Activated CD8-positive, alpha-beta T cell treated with anti-CD3 and anti-CD28 coated beads for 36 hours (primary cell): ENCODE measurements around the gene FHAD1. TPM values are rescaled to one million over a fixed set of nuclear protein-coding genes. Genes with fewer than 3 reads are reported as not detected.
A peak's percentile ranks its signal among the peaks of the same experiment; 100 is the strongest.

ENCODE experiments used
- ATAC-seq: fragments of 200-7000 bp; cut with Tn5 transposase; one replicate; pipeline ENCODE4 v1.10.0; 2021; ENCODE audit warnings: mild to moderate bottlenecking, moderate library complexity
- CTCF ChIA-PET: fragments of 350-600 bp; sonication (Branson Sonifier 250); formaldehyde crosslinking; loops from one replicate; lab custom pipeline; 2021; ENCODE audit warnings: antibody characterized with exemption; lab: Charles Lee
- POLR2A ChIA-PET: fragments of 350-600 bp; sonication (Branson Sonifier 250); formaldehyde crosslinking; loops from one replicate; lab custom pipeline; 2021; ENCODE audit warnings: antibody characterized with exemption; lab: Charles Lee
- DNase-seq: peaks from one replicate; pipeline ENCODE4 v3.0.0-alpha.2; 2020
- H3K27ac Mint-ChIP-seq: one replicate; pipeline ENCODE4 v1.8.0; 2021; ENCODE audit warnings: mild to moderate bottlenecking, mixed read lengths
- H3K27me3 Mint-ChIP-seq: one replicate; pipeline ENCODE4 v1.8.0; 2021; ENCODE audit warnings: mixed read lengths
- H3K36me3 Mint-ChIP-seq: one replicate; pipeline ENCODE4 v1.8.0; 2021; ENCODE audit warnings: low read depth, mixed read lengths
- H3K4me1 Mint-ChIP-seq: one replicate; pipeline ENCODE4 v1.8.0; 2021; ENCODE audit warnings: low read depth, mixed read lengths
- H3K4me3 Mint-ChIP-seq: one replicate; pipeline ENCODE4 v1.8.0; 2021; ENCODE audit warnings: mild to moderate bottlenecking, moderate library complexity, mixed read lengths
- H3K9me3 Mint-ChIP-seq: one replicate; pipeline ENCODE4 v1.8.0; 2021; ENCODE audit warnings: mixed read lengths
- intact Hi-C: fragments of 100-400 bp; cut with micrococcal nuclease; formaldehyde crosslinking; loops from one replicate; pipeline ENCODE4 v1.10.0; 2022
- total RNA-seq, 2 experiments: library from RNA; stranded (reverse); gene quantifications; one replicate each; pipeline ENCODE4 v1.2.3, GENCODE V29; 2021
- TF ChIP-seq, protein P1 (sequence below): fragments of 200-600 bp; IDR thresholded peaks from one replicate; pipeline ENCODE4 v1.8.0; 2022; ENCODE audit warnings: antibody characterized with exemption, mild to moderate bottlenecking

Gene FHAD1
- total RNA-seq, 2 experiments from 2014 or later, result 0.07 to 0.16 TPM

DNA sequence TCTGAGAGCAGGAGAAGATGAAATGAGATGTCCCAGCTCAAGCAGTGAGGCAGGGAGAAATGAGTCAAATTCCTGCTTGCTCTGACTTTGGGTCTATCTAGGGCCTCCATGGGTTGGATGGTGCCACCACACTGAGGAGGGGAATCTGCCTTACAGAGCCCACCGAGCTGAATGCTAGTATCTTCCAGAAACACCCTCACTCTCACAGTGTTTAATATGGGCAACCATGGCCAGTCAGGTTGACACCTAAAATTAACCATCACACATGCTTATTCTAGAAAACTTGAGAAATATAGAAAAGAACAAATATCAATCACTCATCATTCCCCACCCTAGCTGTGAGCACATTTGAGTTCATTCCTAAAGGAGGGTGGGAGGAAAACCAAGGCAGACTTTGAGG lies 29.4 kb upstream of the FHAD1 start:
- Mint-ChIP-seq H3K36me3 (no peaks in the 10 kb centered on the region), H3K27me3 (peaks cover 14% of the 10 kb centered on the region), H3K9me3 (no peaks in the 10 kb centered on the region), H3K4me1 (peaks cover 5% of the 10 kb centered on the region), H3K27ac (no peak overlapping the region), H3K4me3 (no peak overlapping the region)
- DNase-seq (no peak), ATAC-seq (no peak)
- ChIA-PET POLR2A (no interaction called here), CTCF (interaction anchor here (1.1 kb wide), 1 partner anchor 54 kb away, joined by 5 read pairs; no protein-coding TSS in a partner anchor)
- intact Hi-C loops, result no loop called here
- TF ChIP-seq, protein P1, sequence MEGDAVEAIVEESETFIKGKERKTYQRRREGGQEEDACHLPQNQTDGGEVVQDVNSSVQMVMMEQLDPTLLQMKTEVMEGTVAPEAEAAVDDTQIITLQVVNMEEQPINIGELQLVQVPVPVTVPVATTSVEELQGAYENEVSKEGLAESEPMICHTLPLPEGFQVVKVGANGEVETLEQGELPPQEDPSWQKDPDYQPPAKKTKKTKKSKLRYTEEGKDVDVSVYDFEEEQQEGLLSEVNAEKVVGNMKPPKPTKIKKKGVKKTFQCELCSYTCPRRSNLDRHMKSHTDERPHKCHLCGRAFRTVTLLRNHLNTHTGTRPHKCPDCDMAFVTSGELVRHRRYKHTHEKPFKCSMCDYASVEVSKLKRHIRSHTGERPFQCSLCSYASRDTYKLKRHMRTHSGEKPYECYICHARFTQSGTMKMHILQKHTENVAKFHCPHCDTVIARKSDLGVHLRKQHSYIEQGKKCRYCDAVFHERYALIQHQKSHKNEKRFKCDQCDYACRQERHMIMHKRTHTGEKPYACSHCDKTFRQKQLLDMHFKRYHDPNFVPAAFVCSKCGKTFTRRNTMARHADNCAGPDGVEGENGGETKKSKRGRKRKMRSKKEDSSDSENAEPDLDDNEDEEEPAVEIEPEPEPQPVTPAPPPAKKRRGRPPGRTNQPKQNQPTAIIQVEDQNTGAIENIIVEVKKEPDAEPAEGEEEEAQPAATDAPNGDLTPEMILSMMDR, result no peak

DNA sequence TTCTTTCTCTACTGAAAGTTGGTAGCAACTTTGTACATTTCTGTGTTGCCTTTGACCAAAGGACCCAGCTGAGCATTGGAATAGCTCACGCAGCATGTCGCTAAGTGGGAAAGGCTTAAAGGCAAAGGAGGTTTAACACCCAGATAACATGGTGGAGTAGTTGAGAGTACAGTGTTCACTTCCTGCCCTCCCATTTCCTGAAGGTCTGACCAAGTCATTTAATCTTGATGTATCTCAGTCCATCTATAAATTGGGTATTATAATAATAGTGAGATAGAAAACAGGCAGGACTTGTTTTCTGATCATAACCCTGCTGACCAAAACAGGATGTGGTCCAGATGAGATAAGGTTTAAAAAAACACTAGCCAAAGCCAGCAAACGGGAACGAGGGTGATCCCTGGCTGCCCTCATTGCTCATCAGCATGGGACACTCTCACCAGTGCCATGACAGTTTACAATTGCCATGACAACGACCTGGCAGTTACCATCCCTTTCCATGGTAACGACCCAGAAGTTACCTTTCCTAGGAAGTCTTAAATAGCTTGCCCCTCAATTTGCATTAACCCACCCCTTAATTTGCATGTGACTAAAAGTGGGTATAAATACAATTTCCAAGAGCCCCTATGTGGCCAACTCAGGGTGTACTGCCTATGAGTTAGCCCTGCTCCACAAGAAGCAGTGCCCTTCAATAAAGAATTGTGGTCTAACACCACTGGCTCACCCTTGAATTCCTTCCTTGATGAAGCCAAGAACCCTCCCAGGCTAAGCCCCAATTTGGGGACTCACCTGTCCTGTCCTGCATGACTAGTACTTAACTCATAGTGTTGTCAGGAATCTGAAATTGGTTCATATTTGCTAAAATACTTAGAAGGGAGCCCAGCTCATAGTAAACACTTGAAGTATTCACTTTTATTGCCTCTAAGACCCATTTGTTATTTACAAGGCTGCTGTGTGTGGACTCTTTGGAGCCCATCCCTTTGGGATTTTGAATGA lies 28.4 kb upstream of the FHAD1 start:
- intact Hi-C loops, result no loop called here
- DNase-seq (peak; percentile 6), ATAC-seq (peak; percentile 34)
- Mint-ChIP-seq H3K27me3 (peaks cover 14% of the 10 kb centered on the region), H3K4me1 (peaks cover 5% of the 10 kb centered on the region), H3K4me3 (no peak overlapping the region), H3K27ac (no peak overlapping the region), H3K36me3 (no peaks in the 10 kb centered on the region), H3K9me3 (no peaks in the 10 kb centered on the region)
- CTCF ChIA-PET, result interaction anchor here (4.2 kb wide), 1 partner anchor 90 kb away, joined by 13 read pairs; no protein-coding TSS in a partner anchor
- TF ChIP-seq, protein P1, result no peak
- POLR2A ChIA-PET, result no interaction called here

DNA sequence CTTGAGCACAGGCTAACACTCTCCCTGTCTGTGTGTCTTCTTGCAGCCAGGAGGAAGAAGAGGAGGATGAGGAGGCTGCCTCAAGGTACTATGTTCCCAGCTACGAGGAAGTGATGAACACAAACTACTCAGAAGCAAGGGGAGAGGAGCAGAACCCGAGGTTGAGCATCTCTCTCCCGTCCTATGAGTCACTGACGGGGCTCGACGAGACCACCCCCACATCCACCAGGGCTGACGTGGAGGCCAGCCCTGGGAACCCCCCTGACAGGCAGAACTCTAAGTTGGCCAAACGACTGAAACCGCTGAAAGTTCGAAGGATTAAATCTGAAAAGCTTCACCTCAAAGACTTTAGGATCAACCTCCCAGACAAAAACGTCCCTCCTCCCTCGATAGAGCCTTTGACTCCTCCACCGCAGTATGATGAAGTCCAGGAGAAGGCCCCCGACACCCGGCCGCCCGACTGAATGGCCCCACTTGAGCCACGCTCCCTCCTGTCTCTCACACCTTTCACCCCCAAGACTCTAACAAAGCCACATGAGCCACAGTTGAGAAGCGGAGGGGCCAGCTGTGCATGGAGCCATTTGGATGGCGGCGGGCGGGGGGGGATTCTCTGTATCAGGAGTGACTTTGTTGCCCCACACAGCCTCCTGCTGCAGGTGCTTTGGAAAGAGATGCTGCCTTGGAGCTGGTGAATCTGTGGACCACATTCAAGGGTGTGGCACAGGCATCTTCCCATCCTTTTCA lies 27.6 kb upstream of the FHAD1 start:
- peaks cover 5% of the 10 kb centered on the region for H3K4me1 Mint-ChIP-seq
- no peak overlapping the region for H3K4me3 Mint-ChIP-seq
- no peaks in the 10 kb centered on the region for H3K36me3 Mint-ChIP-seq
- TF ChIP-seq, protein P1, result no peak
- DNase-seq, result no peak
- no peaks in the 10 kb centered on the region for H3K9me3 Mint-ChIP-seq
- intact Hi-C loops, result no loop called here
- peaks cover 16% of the 10 kb centered on the region for H3K27me3 Mint-ChIP-seq
- ChIA-PET CTCF (interaction anchor here (4.2 kb wide), 1 partner anchor 91 kb away, joined by 13 read pairs; no protein-coding TSS in a partner anchor), POLR2A (no interaction called here)
- ATAC-seq, result no peak
- no peak overlapping the region for H3K27ac Mint-ChIP-seq

DNA sequence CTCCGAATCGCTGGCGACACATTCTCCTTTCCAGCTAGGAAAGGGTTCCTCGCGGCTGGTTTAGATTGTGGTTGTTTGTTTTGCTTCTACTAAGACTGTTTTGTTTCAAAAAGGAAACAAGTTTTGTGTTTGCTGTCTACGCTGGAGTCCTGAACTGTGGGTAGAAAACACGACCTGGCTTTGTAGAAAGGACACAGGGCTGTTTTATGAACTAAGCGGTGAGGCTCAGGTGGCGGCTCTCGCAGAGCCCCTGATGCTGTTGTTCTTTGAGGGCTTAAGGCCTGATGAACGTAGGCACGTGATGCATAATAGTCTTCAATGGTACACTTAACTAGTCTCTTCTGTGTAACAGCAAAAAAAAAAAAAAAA lies 27.0 kb upstream of the FHAD1 start:
- H3K27me3 Mint-ChIP-seq, result peaks cover 17% of the 10 kb centered on the region
- CTCF ChIA-PET, result interaction anchor here (4.2 kb wide), 1 partner anchor 92 kb away, joined by 13 read pairs; no protein-coding TSS in a partner anchor
- H3K4me3 Mint-ChIP-seq, result no peak overlapping the region
- TF ChIP-seq, protein P1, result no peak
- POLR2A ChIA-PET, result interaction anchor here (0.6 kb wide), 1 partner anchor 1408 kb away, joined by 3 read pairs; no protein-coding TSS in a partner anchor
- ATAC-seq (no peak), DNase-seq (no peak)
- peaks cover 5% of the 10 kb centered on the region for H3K4me1 Mint-ChIP-seq
- intact Hi-C loops, result no loop called here
- H3K9me3 Mint-ChIP-seq, result no peaks in the 10 kb centered on the region
- H3K36me3 Mint-ChIP-seq, result no peaks in the 10 kb centered on the region
- no peak overlapping the region for H3K27ac Mint-ChIP-seq
